Measurements from ENCODE around the gene AGAP3. TPM values are rescaled to one million over a fixed set of nuclear protein-coding genes. Genes with fewer than 3 reads are reported as not detected.

The AGAP3 gene
- total and polyA plus RNA-seq, 2 donors from 2014 or later = 35.8 to 64.4 TPM

- Histone ChIP-seq H3K9me3 (ENCODE audit: control insufficient read depth in 2 of 3, insufficient read depth in 1 of 3, low read length in 3 of 3) (no peaks in the 10 kb centered on the region), H3K4me1 (ENCODE audit: control insufficient read depth in 2 of 3, insufficient read depth in 2 of 3, low read depth in 1 of 3, low read length in 3 of 3) (no peaks in the 10 kb centered on the region), H3K27me3 (ENCODE audit: control insufficient read depth, insufficient read depth, low read length) (no peaks in the 10 kb centered on the region), H3K9ac (ENCODE audit: low read length in 3 of 3) (no peak overlapping the region), H3K4me3 (ENCODE audit: low read length in 3 of 3) (no peak overlapping the region), H3K36me3 (ENCODE audit: control insufficient read depth in 2 of 3, insufficient read depth in 3 of 3, low read length in 3 of 3) (peaks cover 0 to 45% (median 24%) of the 10 kb centered on the region in 3 donors), H3K27ac (ENCODE audit: low read depth in 2 of 2, low read length in 2 of 2) (no peak overlapping the region)
- no peak for TF ChIP-seq CTCF (IDR thresholded peaks at IDR 0.05; ENCODE audit: borderline replicate concordance, extremely low read depth, insufficient read depth)
- intact Hi-C loops (cut with DNase I) = no loop called here
- DNase-seq (peak; percentile 57 to 88 (median 62)), FAIRE-seq (no peak)
These were observed 45.5 kb downstream of the AGAP3 start for GRCh38 chr7:151131592-151132293.

- no peak for TF ChIP-seq CTCF (IDR thresholded peaks at IDR 0.05; ENCODE audit: borderline replicate concordance, extremely low read depth, insufficient read depth)
- Histone ChIP-seq H3K27me3 (ENCODE audit: control insufficient read depth, insufficient read depth, low read length) (no peaks in the 10 kb centered on the region), H3K9ac (ENCODE audit: low read length in 3 of 3) (no peak overlapping the region), H3K4me3 (ENCODE audit: low read length in 3 of 3) (no peak overlapping the region), H3K27ac (ENCODE audit: low read depth in 2 of 2, low read length in 2 of 2) (no peak overlapping the region), H3K9me3 (ENCODE audit: control insufficient read depth in 2 of 3, insufficient read depth in 1 of 3, low read length in 3 of 3) (no peaks in the 10 kb centered on the region), H3K36me3 (ENCODE audit: control insufficient read depth in 2 of 3, insufficient read depth in 3 of 3, low read length in 3 of 3) (peaks cover 0 to 42% (median 24%) of the 10 kb centered on the region in 3 donors), H3K4me1 (ENCODE audit: control insufficient read depth in 2 of 3, insufficient read depth in 2 of 3, low read depth in 1 of 3, low read length in 3 of 3) (no peaks in the 10 kb centered on the region)
- intact Hi-C loops (cut with DNase I) = no loop called here
- DNase-seq (peak in 1 of 5 donors; percentile 43), FAIRE-seq (no peak)
These were observed 46.4 kb downstream of the AGAP3 start for GRCh38 chr7:151132461-151133205.

- Histone ChIP-seq H3K9ac (ENCODE audit: low read length in 3 of 3) (no peak overlapping the region), H3K9me3 (ENCODE audit: control insufficient read depth in 2 of 3, insufficient read depth in 1 of 3, low read length in 3 of 3) (no peaks in the 10 kb centered on the region), H3K4me1 (ENCODE audit: control insufficient read depth in 2 of 3, insufficient read depth in 2 of 3, low read depth in 1 of 3, low read length in 3 of 3) (no peaks in the 10 kb centered on the region), H3K36me3 (ENCODE audit: control insufficient read depth in 2 of 3, insufficient read depth in 3 of 3, low read length in 3 of 3) (peaks cover 0 to 35% (median 20%) of the 10 kb centered on the region in 3 donors), H3K27me3 (ENCODE audit: control insufficient read depth, insufficient read depth, low read length) (no peaks in the 10 kb centered on the region), H3K27ac (ENCODE audit: low read depth in 2 of 2, low read length in 2 of 2) (no peak overlapping the region), H3K4me3 (ENCODE audit: low read length in 3 of 3) (no peak overlapping the region)
- DNase-seq (no peak), FAIRE-seq (no peak)
- TF ChIP-seq CTCF (IDR thresholded peaks at IDR 0.05; ENCODE audit: borderline replicate concordance, extremely low read depth, insufficient read depth) = no peak
- intact Hi-C loops (cut with DNase I) = no loop called here
These were observed 47.2 kb downstream of the AGAP3 start for GRCh38 chr7:151133266-151133985.
